ENCODE data around the gene SDF2. TPM values are rescaled to one million over a fixed set of nuclear protein-coding genes. Genes with fewer than 3 reads are reported as not detected.

Gene SDF2
- total and polyA plus RNA-seq, 10 of the 15 experiments (the other 5 are each of a cell fraction or from before 2014, with no cell fraction given), result 29.8 to 81.0 (median 41.5) TPM

GRCh38 chr17:28661635-28662526 lies at the start of gene SDF2, which contains the start of gene SUPT6H (continued):
- 0 out of 2 replicates have a peak, but pooled peaks have one; percentile 12 for TF ChIP-seq NR2F1 (conservative IDR thresholded peaks at IDR 0.05)
- TF ChIP-seq DPF2 (IDR thresholded peaks at IDR 0.05), result peak; percentile 36
- no peak for TF ChIP-seq RBBP5 (conservative IDR thresholded peaks at IDR 0.05)
- no peak for TF ChIP-seq ZSCAN29 (IDR thresholded peaks at IDR 0.05)
- peak; percentile 40; the same call in 1 of the 2 replicates for TF ChIP-seq PAX5 (IDR thresholded peaks at IDR 0.05; ENCODE audit: borderline replicate concordance, low read depth, low read length)
- peak; percentile 96 for TF ChIP-seq CREB1 (IDR thresholded peaks at IDR 0.05; ENCODE audit: low read depth)
- 0 out of 2 replicates have a peak, but pooled peaks have one; percentile 52 for TF ChIP-seq ZBED1 (IDR thresholded peaks at IDR 0.05; ENCODE audit: borderline replicate concordance)
- peak; percentile 74 for TF ChIP-seq LARP7 (IDR thresholded peaks at IDR 0.05)
- no peak for TF ChIP-seq SMC3 (IDR thresholded peaks at IDR 0.05; ENCODE audit: borderline replicate concordance, low read length)
- peak; percentile 90 for TF ChIP-seq GABPA (IDR thresholded peaks at IDR 0.05; ENCODE audit: low read depth)
- no peak; the same call in 1 of the 2 replicates for TF ChIP-seq CHD2 (IDR thresholded peaks at IDR 0.05; ENCODE audit: borderline replicate concordance, low read depth, low read length)
- peak; percentile 14 for TF ChIP-seq RELA (IDR thresholded peaks at IDR 0.05; ENCODE audit: borderline replicate concordance, partially characterized antibody)
- TF ChIP-seq IKZF1 (conservative IDR thresholded peaks at IDR 0.05), result peak; percentile 75
- TF ChIP-seq MEF2B (IDR thresholded peaks at IDR 0.05; ENCODE audit: partially characterized antibody, poor library complexity, severe bottlenecking), result peak; percentile 26
- TF ChIP-seq NRF1 (conservative IDR thresholded peaks at IDR 0.05; ENCODE audit: low read depth, low read length), result no peak
- TF ChIP-seq E2F8 (IDR thresholded peaks at IDR 0.05; ENCODE audit: low read depth, partially characterized antibody), result peak; percentile 90
- peak; percentile 63 for TF ChIP-seq MXI1 (IDR thresholded peaks at IDR 0.05; ENCODE audit: low read depth, low read length)
- TF ChIP-seq RELB (IDR thresholded peaks at IDR 0.05; ENCODE audit: low read depth), result peak; percentile 87
- peak; percentile 96 for TF ChIP-seq CREM (IDR thresholded peaks at IDR 0.05; ENCODE audit: low read depth)
- TF ChIP-seq EP300 (IDR thresholded peaks at IDR 0.05; ENCODE audit: borderline replicate concordance in 1 of 2, control insufficient read depth in 1 of 2, low read depth in 2 of 2, low read length in 2 of 2), result peak in 1 of 2 experiments; percentile 17; a peak in 1 of 4 replicates
- TF ChIP-seq GATAD2B (conservative IDR thresholded peaks at IDR 0.05; ENCODE audit: low read depth), result peak; percentile 62; the same call in 1 of the 2 replicates
- TF ChIP-seq IKZF2 (IDR thresholded peaks at IDR 0.05), result peak; percentile 57 to 73
- TF ChIP-seq IRF4 (IDR thresholded peaks at IDR 0.05; ENCODE audit: low read depth, low read length), result peak; percentile 43; the same call in 1 of the 2 replicates
- TF ChIP-seq HDAC2 (IDR thresholded peaks at IDR 0.05), result no peak

Measured in GM12878 (cell line).